Adrenal gland (tissue), 12 donors: Measurements from ENCODE around the gene CRACR2A. TPM values are rescaled to one million over a fixed set of nuclear protein-coding genes. Genes with fewer than 3 reads are reported as not detected.

Experiments used
- DNase-seq, 7 donors: peaks; one replicate each; pipeline ENCODE4 v3.0.0-alpha.2; 2019 to 2020
- H3K27ac ChIP-seq, 5 donors: fragments of 200-600 bp; sonication (generic) in 4 of 5; 1 replicate in 3 of 5; 2 replicates in 2 of 5; pipeline versions ENCODE4 v1.5.1 to v1.8.0; 2016 to 2020; ENCODE audit warnings: mild to moderate bottlenecking in 1 of 5
- H3K27me3 ChIP-seq: fragments of 200-600 bp; 2 replicates; pipeline ENCODE4 v1.8.0; 2021
- H3K36me3 ChIP-seq, 2 donors: fragments of 200-600 bp; replicated peaks in 1 of 2; 1 replicate in 1 of 2; 2 replicates in 1 of 2; pipeline versions ENCODE4 v1.5.1 to v1.8.0; 2018 to 2022
- H3K4me1 ChIP-seq, 2 donors: fragments of 200-600 bp; replicated peaks in 1 of 2; 1 replicate in 1 of 2; 2 replicates in 1 of 2; pipeline versions ENCODE4 v1.5.1 to v1.8.0; 2018 to 2021
- H3K4me3 ChIP-seq, 4 donors: fragments of 200-600 bp; sonication (generic) in 3 of 4; one replicate each; pipeline ENCODE4 v1.5.1; 2016 to 2018
- H3K9me3 ChIP-seq, 3 donors: fragments of 200-600 bp; sonication (generic) in 1 of 3; replicated peaks in 1 of 3; 1 replicate in 2 of 3; 2 replicates in 1 of 3; pipeline versions ENCODE4 v1.5.1 to v1.8.0; 2016 to 2021
- CTCF ChIP-seq, 6 experiments: fragments of 450-650 bp in 4 of 6; fragments of 200-600 bp in 2 of 6; sonication (generic) in 1 of 6; IDR thresholded peaks; 1 replicate in 5 of 6; 2 replicates in 1 of 6; pipeline versions ENCODE4 v1.5.1 to v1.8.0; 2016 to 2021; ENCODE audit warnings: antibody characterized with exemption in 6 of 6, mild to moderate bottlenecking in 2 of 6, moderate library complexity in 1 of 6
- POLR2A ChIP-seq, 2 donors: fragments of 450-650 bp; IDR thresholded peaks; one replicate each; pipeline ENCODE4 v1.6.1; 2017; ENCODE audit warnings: antibody characterized with exemption in 2 of 2, mild to moderate bottlenecking in 2 of 2, moderate library complexity in 1 of 2
- WGBS, 4 donors: extraction: QIAGEN DNeasy Blood & Tissue Kit in 2 of 4; methylation state at CpG; one replicate each; pipeline versions ENCODE4 v1.1.5 to v1.1.7; 2013 to 2017; 5-methylcytosine and 5-hydroxymethylcytosine counted together
- intact Hi-C, 2 donors: fragments of 100-400 bp; cut with DNase I; formaldehyde crosslinking; loops; one replicate each; pipeline versions ENCODE4 v1.14.1 to v1.15.0; 2022 to 2023
- polyA plus RNA-seq, 3 donors: library from polyadenylated mRNA; stranded (reverse); fragments of 200-250 nt in 2 of 3; fragments of 350-450 nt in 1 of 3; fragmentation: Illumina TruSeq in 1 of 3; extraction: RNeasy Lipid Tissue Mini Kit (QIAGEN cat#74804) in 1 of 3; gene quantifications; one replicate each; pipeline ENCODE4 v1.2.3, GENCODE V29; 2013 to 2014
- total RNA-seq, 9 donors: library from RNA; depleted of rRNA in 4 of 9; stranded (reverse); fragments of >200 nt in 4 of 9; fragments of 120-200 nt in 1 of 9; fragmentation: NEBNext Ultra II Directional in 1 of 9; extraction: Animal tissue kit (Norgen Biotek cat#: 25700) in 1 of 9; gene quantifications; one replicate each; pipeline versions ENCODE4 v1.1.0 to v1.2.4, GENCODE V29; 2013 to 2023
- donor health status: healthy with polysubstance abuse.
- donor health status: Bipolar disorder and iron deficiency.
- donor health status: DM: yes; HTN: yes; CAD: no.
- donor health status: DM: no; HTN: no; CAD: no.
- donor health status: DM: no; HTN: no; CAD: no.
- donor health status: DM: yes; HTN: yes; CAD: no.

CRACR2A gene
- total and polyA plus RNA-seq, 12 donors: 0.50 to 3.5 (median 2.0) TPM

GRCh38 chr12:3655328-3655900, 97.5 kb downstream of the CRACR2A start:
- TF ChIP-seq CTCF (IDR thresholded peaks at IDR 0.05): no peak
- no peak for TF ChIP-seq POLR2A (IDR thresholded peaks at IDR 0.05)
- WGBS, 4 donors: 33 to 50% (median 44%) methylated on average over 3 to 4 of the region's 4 CpGs
- H3K27ac ChIP-seq: no peak overlapping the region
- no peaks in the 10 kb centered on the region for H3K4me1 ChIP-seq
- intact Hi-C loops: no loop called here
- no peaks in the 10 kb centered on the region for H3K9me3 ChIP-seq
- no peaks in the 10 kb centered on the region for H3K36me3 ChIP-seq
- H3K27me3 ChIP-seq: no peaks in the 10 kb centered on the region
- DNase-seq: no peak
- H3K4me3 ChIP-seq: no peak overlapping the region

DNA sequence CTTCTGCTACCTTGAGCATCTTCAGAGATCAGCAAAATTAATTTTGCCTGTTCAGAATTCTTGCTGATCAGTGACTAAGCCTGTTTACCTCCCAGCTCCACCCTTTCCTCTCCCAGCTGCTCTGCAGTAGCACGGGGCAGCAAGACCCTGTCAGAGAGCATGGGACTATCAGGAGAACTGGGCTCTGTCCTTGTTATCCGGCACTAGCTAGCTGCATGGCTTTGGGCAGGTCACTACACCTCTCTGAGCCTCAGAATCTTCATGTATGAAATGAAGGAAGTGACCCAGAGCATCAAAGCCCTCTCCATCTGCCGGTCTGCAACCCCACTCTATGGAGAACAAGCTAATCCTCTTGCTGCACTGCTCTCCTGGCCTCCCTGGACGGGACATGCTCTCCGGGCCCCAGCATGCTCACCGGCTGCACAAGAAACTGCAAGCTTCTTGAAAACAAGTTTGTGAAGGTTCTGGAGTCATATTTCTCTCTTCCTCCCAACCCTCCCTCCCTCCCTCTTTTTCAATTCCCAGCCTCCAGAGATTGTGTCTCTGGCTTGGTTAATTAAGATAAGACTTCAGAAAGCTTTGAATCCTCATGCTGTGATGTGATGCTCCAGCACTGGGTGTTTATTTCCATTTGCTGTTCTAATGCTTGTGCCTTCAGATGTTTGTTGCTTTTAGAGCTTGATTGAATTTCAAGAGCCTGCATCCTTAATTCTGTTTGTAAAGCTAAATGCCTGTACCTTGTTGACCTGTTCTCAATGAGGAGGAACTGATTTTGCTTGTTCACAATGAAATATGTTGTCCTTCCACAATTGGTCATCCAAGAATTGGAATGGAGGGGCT, 101.1 kb downstream of the CRACR2A start:
- H3K27ac ChIP-seq: no peak overlapping the region
- WGBS, 4 donors: 62 to 78% (median 74%) methylated on average over 6 of the region's 6 CpGs

GRCh38 chr12:3647504-3647903, 105.4 kb downstream of the CRACR2A start:
- H3K4me1 ChIP-seq: no peaks in the 10 kb centered on the region
- WGBS, 4 donors: 79 to 86% (median 83%) methylated on average over 5 of the region's 5 CpGs
- no peaks in the 10 kb centered on the region for H3K27me3 ChIP-seq
- DNase-seq: no peak
- H3K36me3 ChIP-seq: no peaks in the 10 kb centered on the region
- H3K4me3 ChIP-seq: no peak overlapping the region
- H3K27ac ChIP-seq: no peak overlapping the region
- TF ChIP-seq POLR2A (IDR thresholded peaks at IDR 0.05) (no peak), CTCF (IDR thresholded peaks at IDR 0.05) (no peak)
- intact Hi-C loops: no loop called here
- H3K9me3 ChIP-seq: no peaks in the 10 kb centered on the region

More for the DNA sequence above, 101.1 kb downstream of the CRACR2A start:
- Histone ChIP-seq H3K27me3 (no peaks in the 10 kb centered on the region), H3K9me3 (no peaks in the 10 kb centered on the region), H3K4me3 (no peak overlapping the region), H3K4me1 (no peaks in the 10 kb centered on the region), H3K36me3 (no peaks in the 10 kb centered on the region)
- intact Hi-C loops: no loop called here
- no peak for TF ChIP-seq POLR2A (IDR thresholded peaks at IDR 0.05)
- TF ChIP-seq CTCF (IDR thresholded peaks at IDR 0.05): no peak
- DNase-seq: no peak

DNA sequence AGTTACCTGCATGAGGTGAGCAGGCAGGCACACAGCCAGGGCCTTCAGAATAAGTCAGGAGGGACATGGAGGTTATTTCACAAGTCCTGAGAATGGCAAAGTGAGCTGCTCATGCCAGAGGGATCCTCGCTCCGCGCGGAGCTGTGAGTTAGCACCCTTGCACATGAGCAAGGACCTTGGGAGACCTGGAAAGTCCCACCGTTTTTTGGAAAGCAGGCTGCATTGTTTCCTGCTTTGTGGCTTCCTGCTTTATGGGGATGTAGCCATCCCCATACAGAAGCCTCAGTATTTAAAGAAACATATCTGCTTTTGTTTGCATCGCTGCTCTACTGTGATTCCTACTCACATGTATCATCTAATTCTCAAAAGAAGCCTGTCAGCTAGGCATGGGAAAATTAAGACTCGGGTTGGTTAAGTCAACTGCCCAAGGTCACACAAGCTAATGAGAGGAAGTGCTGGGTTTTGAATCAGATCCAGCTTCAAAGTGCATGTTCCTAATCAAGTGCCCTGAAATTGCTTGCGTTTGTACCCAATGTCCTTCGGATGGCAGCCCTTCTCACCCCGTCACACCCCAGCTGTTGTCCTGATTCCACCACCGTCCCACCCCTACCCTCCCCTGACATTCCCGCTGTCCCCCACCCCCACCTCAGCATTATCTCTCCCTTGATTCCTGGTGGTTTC, 106.2 kb downstream of the CRACR2A start:
- Histone ChIP-seq H3K9me3 (no peaks in the 10 kb centered on the region), H3K4me3 (no peak overlapping the region), H3K27me3 (no peaks in the 10 kb centered on the region), H3K27ac (no peak overlapping the region), H3K4me1 (no peaks in the 10 kb centered on the region), H3K36me3 (no peaks in the 10 kb centered on the region)
- DNase-seq: no peak
- intact Hi-C loops: no loop called here
- TF ChIP-seq CTCF (IDR thresholded peaks at IDR 0.05) (no peak), POLR2A (IDR thresholded peaks at IDR 0.05) (no peak)
- WGBS, 4 donors: 69 to 83% (median 73%) methylated on average over 11 to 12 of the region's 12 CpGs
